Osteocyte (in vitro differentiated cells): ENCODE results near the gene INAFM2. TPM values are rescaled to one million over a fixed set of nuclear protein-coding genes. Genes with fewer than 3 reads are reported as not detected.

Source experiments
- DNase-seq: peaks from one replicate; pipeline ENCODE4 v3.0.0; 2021; ENCODE audit warnings: mixed read lengths; ENCODE audit not compliant: unreplicated experiment; ENCODE audit errors: extremely low spot score
- H3K27ac Mint-ChIP-seq: one replicate; pipeline ENCODE4 v1.8.0; 2021; ENCODE audit warnings: mild to moderate bottlenecking, mixed read lengths; ENCODE audit not compliant: unreplicated experiment
- H3K27me3 Mint-ChIP-seq: one replicate; pipeline ENCODE4 v1.8.0; 2021; ENCODE audit warnings: mixed read lengths; ENCODE audit not compliant: unreplicated experiment
- H3K36me3 Mint-ChIP-seq: one replicate; pipeline ENCODE4 v1.8.0; 2021; ENCODE audit warnings: mixed read lengths; ENCODE audit not compliant: unreplicated experiment
- H3K4me1 Mint-ChIP-seq: one replicate; pipeline ENCODE4 v1.8.0; 2021; ENCODE audit warnings: mixed read lengths; ENCODE audit not compliant: unreplicated experiment
- H3K4me3 Mint-ChIP-seq: one replicate; pipeline ENCODE4 v1.8.0; 2021; ENCODE audit warnings: mild to moderate bottlenecking, moderate library complexity, mixed read lengths; ENCODE audit not compliant: unreplicated experiment
- H3K9me3 Mint-ChIP-seq: one replicate; pipeline ENCODE4 v1.8.0; 2021; ENCODE audit warnings: mixed read lengths; ENCODE audit not compliant: unreplicated experiment
- CTCF ChIP-seq: fragments of 200-600 bp; sonication (generic); IDR thresholded peaks from 2 replicates; pipeline ENCODE4 v1.5.0; 2021; ENCODE audit warnings: antibody characterized with exemption, mild to moderate bottlenecking, moderate library complexity
- total RNA-seq: library from RNA; stranded (reverse); gene quantifications from 2 replicates; pipeline ENCODE4 v1.2.1, GENCODE V29; 2021

Gene INAFM2
- total RNA-seq, 1 donor from 2014 or later: 69.0 TPM

- Mint-ChIP-seq H3K36me3 (no peaks in the 10 kb centered on the region), H3K9me3 (no peaks in the 10 kb centered on the region), H3K27ac (no peak overlapping the region), H3K27me3 (peaks cover 11% of the 10 kb centered on the region), H3K4me3 (no peak overlapping the region), H3K4me1 (peaks cover 31% of the 10 kb centered on the region)
- no peak for DNase-seq
- TF ChIP-seq CTCF: no peak
Observed at GRCh38 chr15:40287505-40287904, 36.0 kb upstream of the INAFM2 start.

GRCh38 chr15:40287968-40288367 is 35.5 kb upstream of the INAFM2 start:
- Mint-ChIP-seq H3K27me3 (peaks cover 9% of the 10 kb centered on the region), H3K9me3 (no peaks in the 10 kb centered on the region), H3K36me3 (no peaks in the 10 kb centered on the region), H3K4me3 (no peak overlapping the region), H3K4me1 (peaks cover 30% of the 10 kb centered on the region), H3K27ac (no peak overlapping the region)
- TF ChIP-seq CTCF: no peak
- DNase-seq: no peak

- H3K9me3 Mint-ChIP-seq: no peaks in the 10 kb centered on the region
- peaks cover 25% of the 10 kb centered on the region for H3K4me1 Mint-ChIP-seq
- no peaks in the 10 kb centered on the region for H3K36me3 Mint-ChIP-seq
- no peak overlapping the region for H3K4me3 Mint-ChIP-seq
- peaks cover 4% of the 10 kb centered on the region for H3K27me3 Mint-ChIP-seq
- no peak for DNase-seq
- H3K27ac Mint-ChIP-seq: no peak overlapping the region
- no peak for TF ChIP-seq CTCF
Observed at GRCh38 chr15:40289140-40289775, 34.2 kb upstream of the INAFM2 start.

- Mint-ChIP-seq H3K36me3 (no peaks in the 10 kb centered on the region), H3K4me1 (peaks cover 16% of the 10 kb centered on the region), H3K27ac (no peak overlapping the region), H3K4me3 (peak overlapping the region; percentile 32), H3K27me3 (peaks cover 6% of the 10 kb centered on the region), H3K9me3 (no peaks in the 10 kb centered on the region)
- DNase-seq: no peak
- TF ChIP-seq CTCF: no peak
Observed at GRCh38 chr15:40290545-40290917, 33.0 kb upstream of the INAFM2 start.

GRCh38 chr15:40290918-40291574 is 32.4 kb upstream of the INAFM2 start:
- H3K9me3 Mint-ChIP-seq: no peaks in the 10 kb centered on the region
- DNase-seq: peak; percentile 88
- H3K4me3 Mint-ChIP-seq: peak overlapping the region; percentile 32
- no peaks in the 10 kb centered on the region for H3K36me3 Mint-ChIP-seq
- H3K4me1 Mint-ChIP-seq: peaks cover 12% of the 10 kb centered on the region
- no peak overlapping the region for H3K27ac Mint-ChIP-seq
- no peak for TF ChIP-seq CTCF
- peaks cover 7% of the 10 kb centered on the region for H3K27me3 Mint-ChIP-seq
